NCI-H748 treated with DMSO at 0.1 percent for 48 hours (cell line): Measurements from ENCODE around the gene S100A3.
"Not testable (repeated sequence)": the region's sequence is repeated elsewhere in the genome, so short reads cannot be mapped to it uniquely, and the experiment has no call there.

ENCODE experiments used
- DNase-seq: peaks from one replicate; lab custom pipeline; 2025; lab: John Stamatoyannopoulos, UW

S100A3 gene

GRCh38 chr1:153569465-153569864, 20.4 kb upstream of the S100A3 start:
- no peak for DNase-seq

GRCh38 chr1:153568367-153569099, 19.5 kb upstream of the S100A3 start:
- peak; percentile 78 for DNase-seq

- DNase-seq, result no peak
Observed at GRCh38 chr1:153567621-153568366, 18.7 kb upstream of the S100A3 start.

- no peak for DNase-seq
Observed at GRCh38 chr1:153566414-153567371, 17.6 kb upstream of the S100A3 start.

GRCh38 chr1:153565529-153566374, 16.7 kb upstream of the S100A3 start, which contains the start of gene S100A2:
TSS of gene S100A2 (minus strand) at chr1:153565844. CDS start at chr1:153563877, 1,967 bp downstream.
- no peak for DNase-seq

GRCh38 chr1:153563991-153564390, 14.9 kb upstream of the S100A3 start:
- DNase-seq, result no peak

- no peak for DNase-seq
Observed at GRCh38 chr1:153563483-153563901, 14.4 kb upstream of the S100A3 start.

- DNase-seq, result not testable (repeated sequence)
Observed at GRCh38 chr1:153562021-153562420, 13.0 kb upstream of the S100A3 start.

- DNase-seq, result no peak
Observed at GRCh38 chr1:153561466-153561985, 12.5 kb upstream of the S100A3 start.

GRCh38 chr1:153560771-153561465, 11.9 kb upstream of the S100A3 start:
- no peak for DNase-seq

GRCh38 chr1:153560241-153560640, 11.2 kb upstream of the S100A3 start:
- DNase-seq, result no peak

GRCh38 chr1:153557877-153558276, 8.8 kb upstream of the S100A3 start:
- no peak for DNase-seq

- DNase-seq, result no peak
Observed at GRCh38 chr1:153556348-153556747, 7.3 kb upstream of the S100A3 start.

- no peak for DNase-seq
Observed at GRCh38 chr1:153553830-153554541, 4.9 kb upstream of the S100A3 start.

GRCh38 chr1:153553096-153553495, 4.0 kb upstream of the S100A3 start:
- DNase-seq, result no peak

- no peak for DNase-seq
Observed at GRCh38 chr1:153552335-153552734, 3.3 kb upstream of the S100A3 start.

GRCh38 chr1:153550827-153551500, 1.9 kb upstream of the S100A3 start:
- no peak for DNase-seq

GRCh38 chr1:153550398-153550758, 1.3 kb upstream of the S100A3 start:
- DNase-seq, result no peak

- no peak for DNase-seq
Observed at GRCh38 chr1:153549741-153550397, 811 bp upstream of the S100A3 start.
